Body of pancreas (tissue), 4 donors: ENCODE data around the gene CALML3. TPM values are rescaled to one million over a fixed set of nuclear protein-coding genes. Genes with fewer than 3 reads are reported as not detected.

ENCODE experiments used
- ATAC-seq: fragments of 150-250 bp; one replicate; pipeline ENCODE4 v1.9.1; 2016
- DNase-seq, 4 donors: peaks; one replicate each; pipeline ENCODE4 v3.0.0-alpha.2; 2019
- H3K27ac ChIP-seq, 4 donors: fragments of 200-600 bp; sonication (generic); 1 replicate in 3 of 4; 2 replicates in 1 of 4; pipeline versions ENCODE4 v1.5.1 to v1.6.1; 2016 to 2019; ENCODE audit warnings: mild to moderate bottlenecking in 1 of 4, mixed read lengths in 1 of 4, moderate library complexity in 1 of 4
- H3K27me3 ChIP-seq, 2 donors: fragments of 200-600 bp; sonication (generic); one replicate each; pipeline ENCODE4 v1.6.0; 2016; ENCODE audit warnings: mild to moderate bottlenecking in 1 of 2
- H3K36me3 ChIP-seq, 2 donors: fragments of 200-600 bp; sonication (generic); replicated peaks in 1 of 2; 2 replicates each; pipeline ENCODE4 v1.5.1; 2016; ENCODE audit warnings: low read depth in 2 of 2; ENCODE audit not compliant: insufficient read depth in 1 of 2
- H3K4me1 ChIP-seq: fragments of 200-600 bp; sonication (generic); one replicate; pipeline ENCODE4 v1.6.0; 2016
- H3K4me3 ChIP-seq, 2 donors: fragments of 200-600 bp; sonication (generic); 1 replicate in 1 of 2; 2 replicates in 1 of 2; pipeline ENCODE4 v1.5.1; 2016 to 2019
- H3K9me3 ChIP-seq, 3 donors: fragments of 200-600 bp; sonication (generic); 1 replicate in 2 of 3; 2 replicates in 1 of 3; pipeline ENCODE4 v1.5.1; 2016
- POLR2A ChIP-seq, 3 donors: fragments of 450-650 bp; IDR thresholded peaks; one replicate each; pipeline ENCODE4 v1.6.1; 2016; ENCODE audit warnings: antibody characterized with exemption in 3 of 3, mild to moderate bottlenecking in 2 of 3
- WGBS, 2 donors: methylation state at CpG; one replicate each; pipeline ENCODE4 v1.1.5; 2017; 5-methylcytosine and 5-hydroxymethylcytosine counted together
- intact Hi-C: fragments of 100-400 bp; cut with DNase I; formaldehyde crosslinking; loops from one replicate; pipeline ENCODE4 v1.15.1; 2023
- total RNA-seq, 2 donors: library from RNA; depleted of rRNA; stranded (reverse); fragments of >200 nt; gene quantifications; one replicate each; pipeline ENCODE4 v1.1.0, GENCODE V29; 2016
- TF ChIP-seq, protein P1 (sequence below), 7 experiments: fragments of 450-650 bp in 4 of 7; fragments of 200-600 bp in 3 of 7; sonication (generic) in 3 of 7; IDR thresholded peaks; one replicate each; pipeline ENCODE4 v1.5.1; 2016 to 2019; ENCODE audit warnings: antibody characterized with exemption in 7 of 7

The CALML3 gene
- total RNA-seq, 2 donors from 2014 or later, result not detected

DNA sequence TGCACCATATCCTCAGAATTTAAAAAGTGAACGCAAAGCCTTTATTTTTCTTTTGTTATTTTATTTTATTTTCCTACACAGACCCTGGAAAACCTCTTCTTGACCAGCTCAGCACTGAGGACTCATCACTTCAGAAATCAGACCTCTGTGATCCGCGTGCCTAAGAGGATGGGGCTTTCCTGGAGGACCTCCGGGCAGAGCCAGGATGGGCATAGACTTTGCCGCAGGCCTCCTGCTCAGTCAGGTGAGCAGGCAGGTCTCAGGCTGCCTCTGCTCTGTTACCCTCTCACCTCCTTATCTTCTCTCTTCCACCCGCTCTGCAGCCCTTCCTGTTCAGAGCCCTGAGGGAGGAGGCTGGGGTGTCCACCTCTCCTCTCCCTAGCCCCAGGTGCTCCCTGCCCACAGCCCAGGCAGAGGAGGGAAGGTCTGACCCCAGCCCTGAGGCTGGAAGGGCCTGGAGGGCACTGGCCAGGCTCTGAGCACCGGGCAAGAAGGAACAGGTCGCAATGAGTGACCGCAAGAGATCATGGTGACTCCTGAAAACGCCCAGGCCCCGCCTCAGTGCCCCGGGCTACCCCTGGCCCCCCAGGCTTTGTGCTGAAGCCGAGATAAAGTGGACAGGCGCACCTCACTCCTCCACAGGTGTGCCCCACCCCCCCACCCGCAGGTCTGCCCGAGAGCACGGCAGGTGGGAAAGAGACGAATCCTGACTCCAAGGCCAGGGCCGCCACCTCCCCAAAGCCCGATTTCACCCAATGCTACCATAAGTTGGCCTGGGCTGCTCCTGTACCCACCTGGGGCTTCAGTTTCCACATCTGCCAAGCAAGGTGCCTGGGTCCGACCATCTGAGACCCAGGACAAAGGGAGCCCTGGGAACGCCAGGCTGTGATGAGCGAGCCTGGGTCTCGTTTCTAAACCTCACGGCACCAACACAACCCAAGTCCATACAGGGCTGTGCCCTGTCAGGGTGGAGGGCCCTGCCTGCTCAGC is 28.2 kb upstream of the CALML3 start:
- intact Hi-C loops, result no loop called here
- ATAC-seq (no peak), DNase-seq (no peak)
- TF ChIP-seq POLR2A (IDR thresholded peaks at IDR 0.05), result no peak
- TF ChIP-seq, protein P1, sequence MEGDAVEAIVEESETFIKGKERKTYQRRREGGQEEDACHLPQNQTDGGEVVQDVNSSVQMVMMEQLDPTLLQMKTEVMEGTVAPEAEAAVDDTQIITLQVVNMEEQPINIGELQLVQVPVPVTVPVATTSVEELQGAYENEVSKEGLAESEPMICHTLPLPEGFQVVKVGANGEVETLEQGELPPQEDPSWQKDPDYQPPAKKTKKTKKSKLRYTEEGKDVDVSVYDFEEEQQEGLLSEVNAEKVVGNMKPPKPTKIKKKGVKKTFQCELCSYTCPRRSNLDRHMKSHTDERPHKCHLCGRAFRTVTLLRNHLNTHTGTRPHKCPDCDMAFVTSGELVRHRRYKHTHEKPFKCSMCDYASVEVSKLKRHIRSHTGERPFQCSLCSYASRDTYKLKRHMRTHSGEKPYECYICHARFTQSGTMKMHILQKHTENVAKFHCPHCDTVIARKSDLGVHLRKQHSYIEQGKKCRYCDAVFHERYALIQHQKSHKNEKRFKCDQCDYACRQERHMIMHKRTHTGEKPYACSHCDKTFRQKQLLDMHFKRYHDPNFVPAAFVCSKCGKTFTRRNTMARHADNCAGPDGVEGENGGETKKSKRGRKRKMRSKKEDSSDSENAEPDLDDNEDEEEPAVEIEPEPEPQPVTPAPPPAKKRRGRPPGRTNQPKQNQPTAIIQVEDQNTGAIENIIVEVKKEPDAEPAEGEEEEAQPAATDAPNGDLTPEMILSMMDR (IDR thresholded peaks at IDR 0.05), result no peak
- H3K27ac ChIP-seq, result no peak overlapping the region
- no peaks in the 10 kb centered on the region for H3K9me3 ChIP-seq
- H3K4me1 ChIP-seq, result peaks cover 17% of the 10 kb centered on the region
- H3K4me3 ChIP-seq, result no peak overlapping the region
- no peaks in the 10 kb centered on the region for H3K36me3 ChIP-seq
- WGBS, 2 donors, result 78 to 92% methylated on average over 10 to 23 of the region's 25 CpGs
- H3K27me3 ChIP-seq, result no peaks in the 10 kb centered on the region

GRCh38 chr10:5497289-5497688 is 27.5 kb upstream of the CALML3 start:
- TF ChIP-seq, protein P1 (IDR thresholded peaks at IDR 0.05), result no peak
- TF ChIP-seq POLR2A (IDR thresholded peaks at IDR 0.05), result no peak
- Histone ChIP-seq H3K36me3 (no peaks in the 10 kb centered on the region), H3K27me3 (no peaks in the 10 kb centered on the region), H3K9me3 (no peaks in the 10 kb centered on the region), H3K27ac (no peak overlapping the region), H3K4me3 (no peak overlapping the region), H3K4me1 (peaks cover 24% of the 10 kb centered on the region)
- ATAC-seq (no peak), DNase-seq (no peak)
- 80 to 90% methylated on average over 5 to 6 of the region's 6 CpGs for WGBS, 2 donors
- intact Hi-C loops, result no loop called here

- H3K27ac ChIP-seq, result no peak overlapping the region
- H3K4me3 ChIP-seq, result no peak overlapping the region
- 89 to 100% methylated on average over 3 to 19 of the region's 19 CpGs for WGBS, 2 donors
- H3K9me3 ChIP-seq, result no peaks in the 10 kb centered on the region
- no peak for TF ChIP-seq POLR2A (IDR thresholded peaks at IDR 0.05)
- TF ChIP-seq, protein P1 (IDR thresholded peaks at IDR 0.05), result no peak
- H3K4me1 ChIP-seq, result peaks cover 33% of the 10 kb centered on the region
- no peaks in the 10 kb centered on the region for H3K36me3 ChIP-seq
- intact Hi-C loops, result no loop called here
- H3K27me3 ChIP-seq, result no peaks in the 10 kb centered on the region
- ATAC-seq, result no peak
- DNase-seq, result peak in 2 of 4 donors; percentile 6 to 8
These were observed 26.6 kb upstream of the CALML3 start for GRCh38 chr10:5497948-5498730.

DNA sequence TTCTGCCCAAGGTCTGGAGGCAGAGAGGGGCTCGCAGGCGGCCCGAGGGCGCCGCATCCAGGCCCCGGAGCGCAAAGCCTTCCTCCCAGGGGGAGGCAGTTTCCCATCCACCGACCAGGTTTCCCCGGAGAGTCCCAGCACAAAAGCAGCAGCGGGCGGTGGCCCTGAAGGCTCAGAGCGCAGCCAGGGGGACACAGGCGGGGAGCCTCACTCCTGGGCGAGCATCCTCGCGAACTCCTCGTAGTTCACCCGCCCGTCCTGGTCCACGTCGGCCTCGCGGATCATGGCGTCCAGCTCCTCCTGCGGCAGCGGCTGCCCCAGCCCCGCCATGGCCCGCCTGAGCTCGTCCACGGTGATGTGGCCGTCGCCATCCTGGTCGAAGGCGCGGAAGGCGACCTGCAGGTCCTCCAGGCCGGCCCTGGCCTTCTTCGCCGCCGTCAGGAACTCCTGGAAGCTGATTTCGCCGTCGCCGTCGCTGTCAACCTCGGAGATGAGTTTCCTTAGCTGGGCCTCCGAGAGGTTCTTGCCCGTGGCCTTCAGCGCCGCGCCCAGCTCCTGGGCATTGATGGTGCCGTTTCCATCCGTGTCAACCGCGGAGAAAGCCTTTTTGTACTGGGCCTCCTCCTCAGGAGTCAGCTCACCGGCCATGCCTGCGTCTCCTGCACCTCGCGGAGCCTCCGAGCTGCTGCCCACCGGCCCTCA is 25.8 kb upstream of the CALML3 start:
- ATAC-seq, result no peak
- Histone ChIP-seq H3K4me3 (no peak overlapping the region), H3K27me3 (no peaks in the 10 kb centered on the region), H3K27ac (no peak overlapping the region), H3K9me3 (no peaks in the 10 kb centered on the region), H3K4me1 (peaks cover 35% of the 10 kb centered on the region), H3K36me3 (no peaks in the 10 kb centered on the region)
- TF ChIP-seq, protein P1 (IDR thresholded peaks at IDR 0.05), result no peak
- TF ChIP-seq POLR2A (IDR thresholded peaks at IDR 0.05), result no peak
- DNase-seq, result peak in 2 of 4 donors; percentile 8 to 9
- intact Hi-C loops, result no loop called here
- WGBS, 2 donors, result 94 to 95% methylated on average over 12 to 61 of the region's 61 CpGs
